ENCODE results near the gene NKPD1. TPM values are rescaled to one million over a fixed set of nuclear protein-coding genes. Genes with fewer than 3 reads are reported as not detected.

Gene NKPD1
- total RNA-seq, 1 experiment from 2014 or later = not detected

DNA sequence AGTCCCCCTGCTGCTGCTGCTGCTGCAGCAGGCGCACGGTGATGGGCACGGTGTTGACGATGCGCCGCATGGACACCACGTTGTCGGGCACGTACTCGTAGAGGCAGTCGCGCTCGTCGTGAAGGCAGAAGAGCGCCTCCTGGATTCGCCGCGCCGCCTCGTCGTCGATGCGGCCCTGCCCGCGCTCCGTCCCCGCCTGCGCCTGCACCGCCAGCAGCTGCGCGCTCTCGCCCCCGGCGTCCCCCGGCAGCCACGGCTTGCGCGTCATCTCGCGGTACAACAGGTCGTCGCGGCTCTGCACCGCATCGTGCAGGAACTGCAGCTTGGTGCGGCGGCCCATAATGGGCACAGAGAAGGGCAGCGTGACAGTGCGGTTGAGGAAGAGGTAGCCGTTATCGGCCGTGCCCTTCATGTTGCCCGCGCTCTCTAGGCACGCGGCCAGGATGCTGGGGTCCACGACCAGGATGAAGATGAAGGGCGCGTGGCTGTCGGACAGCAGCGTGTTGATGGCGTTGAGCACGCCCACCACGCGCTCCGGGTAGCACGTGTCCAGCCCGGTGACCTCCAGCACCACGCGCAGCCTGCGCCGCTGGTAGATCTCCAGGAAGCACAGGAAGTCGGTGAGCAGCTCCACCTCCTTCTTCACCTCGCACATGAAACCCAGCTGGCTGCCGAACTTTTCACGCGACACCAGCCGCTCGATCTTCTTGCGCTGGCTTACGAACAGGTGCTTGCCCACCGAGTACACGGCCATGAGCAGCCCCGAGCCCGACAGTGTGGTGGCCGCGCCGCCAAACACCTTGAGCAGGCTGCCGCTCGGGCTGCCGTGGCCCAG is 8.1 kb downstream of the NKPD1 start:
- peaks cover 5% of the 10 kb centered on the region; the same call in 1 of the 2 replicates for H3K27me3 ChIP-seq
- DNase-seq = no peak
- H3K4me3 ChIP-seq = no peak overlapping the region
- no peak overlapping the region for H3K27ac ChIP-seq
- H3K9me3 ChIP-seq (replicated peaks) = no peaks in the 10 kb centered on the region
- no peaks in the 10 kb centered on the region for H3K36me3 ChIP-seq
- no peaks in the 10 kb centered on the region for H3K4me1 ChIP-seq

- Histone ChIP-seq H3K4me3 (no peak overlapping the region), H3K27ac (no peak overlapping the region), H3K27me3 (peaks cover 2% of the 10 kb centered on the region; the same call in 1 of the 2 replicates)
Observed at GRCh38 chr19:45151821-45152503, 8.8 kb downstream of the NKPD1 start.

DNA sequence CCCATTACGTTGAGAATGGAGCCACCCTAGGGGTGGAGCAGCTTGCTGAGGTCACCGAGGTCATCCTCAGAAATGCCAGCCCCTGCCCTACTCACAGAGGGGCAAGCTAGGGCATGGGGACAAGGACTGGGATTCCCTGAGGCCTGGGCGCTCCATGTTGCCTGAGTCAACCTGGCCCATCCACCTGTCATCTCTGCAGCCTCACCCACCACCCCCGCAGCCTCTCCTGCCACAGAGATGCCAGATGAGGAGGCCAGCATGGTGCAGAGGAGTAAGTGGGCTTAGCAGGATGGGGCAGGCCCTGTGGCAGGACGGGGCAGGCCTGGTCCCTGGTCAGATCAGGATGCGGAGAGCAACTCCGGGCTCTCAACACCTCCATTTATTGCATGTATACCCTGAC is 9.5 kb downstream of the NKPD1 start:
- no peaks in the 10 kb centered on the region; the same call in 1 of the 2 replicates for H3K27me3 ChIP-seq

More at GRCh38 chr19:45151821-45152503, 8.8 kb downstream of the NKPD1 start:
- Histone ChIP-seq H3K9me3 (replicated peaks) (no peaks in the 10 kb centered on the region), H3K36me3 (no peaks in the 10 kb centered on the region), H3K4me1 (no peaks in the 10 kb centered on the region)
- DNase-seq = no peak

DNA sequence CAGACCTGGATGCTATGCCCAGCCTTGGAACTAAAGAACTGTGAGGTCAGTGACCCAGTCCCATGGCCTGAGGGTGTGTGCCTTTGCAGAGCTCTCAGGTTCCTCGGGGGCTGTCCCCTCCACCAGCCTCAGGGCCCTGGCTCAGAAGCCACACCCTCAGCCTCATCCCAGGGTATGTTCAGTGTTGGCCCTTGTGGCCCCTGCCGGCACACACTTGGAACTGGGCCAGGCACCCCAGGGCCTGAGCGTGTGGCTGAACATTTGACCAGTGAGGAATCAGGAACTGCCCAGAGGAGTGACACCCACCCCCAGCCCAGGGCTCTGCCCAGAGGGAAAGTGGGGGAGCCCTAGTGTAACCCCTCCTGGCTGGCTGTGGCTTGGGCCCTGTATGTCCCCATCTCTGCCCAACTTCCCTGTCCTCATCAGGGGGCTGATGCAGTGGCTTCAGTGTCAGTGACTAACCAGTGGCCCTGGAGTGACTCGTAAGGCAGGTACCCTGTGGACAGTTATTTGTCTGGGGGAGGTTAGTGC is 10.0 kb downstream of the NKPD1 start:
- Histone ChIP-seq H3K4me1 (no peaks in the 10 kb centered on the region), H3K27me3 (no peaks in the 10 kb centered on the region), H3K4me3 (no peak overlapping the region), H3K36me3 (no peaks in the 10 kb centered on the region), H3K27ac (no peak overlapping the region), H3K9me3 (replicated peaks) (no peaks in the 10 kb centered on the region)
- no peak for DNase-seq

More for the DNA sequence above, 9.5 kb downstream of the NKPD1 start:
- H3K4me1 ChIP-seq = no peaks in the 10 kb centered on the region
- no peak overlapping the region for H3K4me3 ChIP-seq
- H3K36me3 ChIP-seq = no peaks in the 10 kb centered on the region
- H3K9me3 ChIP-seq (replicated peaks) = no peaks in the 10 kb centered on the region
- H3K27ac ChIP-seq = no peak overlapping the region
- no peak for DNase-seq

GRCh38 chr19:45150180-45150579 is 10.6 kb downstream of the NKPD1 start:
- Histone ChIP-seq H3K36me3 (no peaks in the 10 kb centered on the region), H3K4me3 (no peak overlapping the region), H3K4me1 (no peaks in the 10 kb centered on the region), H3K27ac (no peak overlapping the region), H3K9me3 (replicated peaks) (no peaks in the 10 kb centered on the region), H3K27me3 (no peaks in the 10 kb centered on the region)
- DNase-seq = no peak

DNA sequence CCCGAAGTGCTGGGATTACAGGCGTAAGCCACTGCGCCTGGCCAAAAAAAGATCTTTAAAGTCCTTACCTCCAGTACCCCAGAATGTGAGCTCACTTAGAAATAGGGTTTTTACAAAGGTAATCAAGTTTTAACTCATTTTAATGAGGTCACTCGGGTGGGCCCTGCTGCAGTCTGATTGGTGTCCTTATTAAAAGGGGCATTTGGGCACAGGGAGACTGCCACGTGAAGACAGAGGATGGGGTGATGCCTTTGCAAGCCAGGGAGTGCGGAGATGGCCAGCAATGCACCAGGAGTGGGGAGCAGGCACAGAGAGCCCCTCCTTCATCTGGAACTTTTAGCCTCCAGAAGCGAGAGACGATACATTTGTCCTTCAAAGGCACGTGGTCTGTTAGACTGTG is 11.7 kb downstream of the NKPD1 start:
- DNase-seq = no peak
- Histone ChIP-seq H3K4me1 (no peaks in the 10 kb centered on the region), H3K27ac (no peak overlapping the region), H3K36me3 (no peaks in the 10 kb centered on the region), H3K9me3 (replicated peaks) (no peaks in the 10 kb centered on the region), H3K4me3 (no peak overlapping the region), H3K27me3 (no peaks in the 10 kb centered on the region)

- Histone ChIP-seq H3K36me3 (no peaks in the 10 kb centered on the region), H3K4me3 (no peak overlapping the region), H3K9me3 (replicated peaks) (no peaks in the 10 kb centered on the region), H3K27ac (no peak overlapping the region), H3K27me3 (no peaks in the 10 kb centered on the region), H3K4me1 (no peaks in the 10 kb centered on the region)
- DNase-seq = no peak
Observed at GRCh38 chr19:45147835-45148676, 12.7 kb downstream of the NKPD1 start.

DNA sequence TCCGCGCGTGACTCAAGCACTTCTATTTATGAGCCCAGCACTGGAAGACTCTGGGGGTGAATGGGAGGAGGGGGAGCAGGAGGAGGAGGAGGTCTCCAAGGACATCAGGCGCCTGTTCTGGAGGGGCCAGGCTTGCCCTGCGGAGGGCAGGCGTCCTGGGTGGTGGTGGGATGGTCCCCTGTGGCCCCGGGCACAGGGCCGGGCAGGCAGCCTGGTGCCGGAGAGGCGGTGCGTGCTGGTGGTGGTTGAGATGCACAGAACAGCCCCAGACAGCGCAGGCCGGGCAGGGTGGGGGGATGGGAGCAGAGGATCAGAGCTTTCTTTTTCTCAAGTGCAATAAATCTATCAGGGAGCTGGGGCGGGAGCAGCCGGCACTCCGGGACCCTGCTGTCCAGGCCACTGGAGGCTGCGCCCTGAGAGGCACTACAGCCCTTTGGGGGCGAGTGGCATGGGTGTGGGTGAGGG is 14.0 kb downstream of the NKPD1 start:
- no peaks in the 10 kb centered on the region for H3K4me1 ChIP-seq
- no peak for DNase-seq
- H3K27ac ChIP-seq = no peak overlapping the region
- no peaks in the 10 kb centered on the region for H3K9me3 ChIP-seq (replicated peaks)
- no peaks in the 10 kb centered on the region for H3K27me3 ChIP-seq
- H3K36me3 ChIP-seq = no peaks in the 10 kb centered on the region
- no peak overlapping the region for H3K4me3 ChIP-seq

DNA sequence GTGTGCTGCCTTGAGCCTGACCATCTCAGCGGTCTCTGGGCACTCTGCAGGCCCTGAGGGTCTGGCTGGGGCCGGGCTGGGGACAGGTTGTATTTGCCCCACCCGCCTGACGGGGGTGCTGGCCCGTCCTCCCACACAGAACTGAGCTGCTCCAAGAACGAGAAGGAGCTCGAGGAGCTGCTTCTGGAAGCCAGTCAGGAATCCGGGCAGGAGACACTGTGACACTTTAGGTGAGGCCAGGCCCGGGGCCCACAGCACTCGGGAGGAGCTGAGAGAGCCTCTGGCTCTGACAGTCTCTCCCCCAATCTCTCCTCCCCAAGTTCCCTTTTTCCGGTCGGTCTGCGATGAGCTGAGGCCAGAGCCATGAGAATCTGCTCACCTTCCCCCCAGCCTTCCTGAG is 14.5 kb downstream of the NKPD1 start:
- Histone ChIP-seq H3K27ac (no peak overlapping the region), H3K36me3 (no peaks in the 10 kb centered on the region), H3K4me1 (no peaks in the 10 kb centered on the region), H3K27me3 (no peaks in the 10 kb centered on the region), H3K9me3 (replicated peaks) (no peaks in the 10 kb centered on the region), H3K4me3 (no peak overlapping the region)
- DNase-seq = no peak

DNA sequence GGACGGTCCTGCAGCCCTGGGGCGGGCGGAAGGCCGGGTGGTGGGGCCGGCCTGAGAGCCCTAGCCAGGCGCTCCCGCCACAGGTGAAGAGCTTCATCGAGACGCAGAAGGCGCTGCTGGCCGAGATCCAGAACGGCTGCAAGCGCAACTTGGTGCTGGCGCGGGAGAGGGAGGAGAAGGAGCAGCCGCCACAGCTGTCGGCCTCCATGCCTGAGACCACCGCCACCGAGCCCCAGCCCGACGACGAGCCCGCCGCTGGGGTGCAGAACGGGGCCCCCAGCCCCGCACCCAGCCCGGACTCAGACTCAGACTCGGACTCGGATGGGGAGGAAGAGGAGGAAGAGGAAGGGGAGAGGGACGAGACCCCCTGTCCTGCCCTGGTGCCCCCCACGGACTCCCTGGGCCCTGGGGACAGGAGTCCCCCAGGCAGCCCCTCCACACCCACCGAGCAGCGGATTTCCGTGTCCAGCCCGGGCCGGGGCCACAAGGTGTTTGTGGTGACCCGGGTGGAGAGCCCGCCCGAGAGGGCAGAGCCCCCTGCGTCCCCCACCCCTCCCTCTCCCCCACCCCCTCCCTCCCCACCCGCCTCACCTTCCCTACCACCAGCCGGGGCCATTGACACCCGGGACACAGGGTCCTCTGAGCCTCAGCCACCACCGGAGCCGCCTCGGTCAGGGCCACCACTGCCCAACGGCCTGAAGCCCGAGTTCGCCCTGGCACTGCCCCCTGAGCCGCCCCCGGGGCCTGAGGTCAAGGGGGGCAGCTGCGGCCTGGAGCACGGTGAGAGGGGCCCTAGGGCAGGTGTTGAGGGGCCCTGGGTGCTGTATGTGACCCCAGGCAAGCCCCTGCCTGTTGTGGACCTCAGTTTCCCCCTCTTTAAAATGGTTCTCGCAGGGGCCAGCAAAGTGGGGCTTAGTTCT is 15.3 kb downstream of the NKPD1 start:
- Histone ChIP-seq H3K36me3 (no peaks in the 10 kb centered on the region), H3K27ac (no peak overlapping the region), H3K4me1 (no peaks in the 10 kb centered on the region), H3K27me3 (no peaks in the 10 kb centered on the region), H3K4me3 (no peak overlapping the region), H3K9me3 (replicated peaks) (no peaks in the 10 kb centered on the region)
- DNase-seq = no peak

DNA sequence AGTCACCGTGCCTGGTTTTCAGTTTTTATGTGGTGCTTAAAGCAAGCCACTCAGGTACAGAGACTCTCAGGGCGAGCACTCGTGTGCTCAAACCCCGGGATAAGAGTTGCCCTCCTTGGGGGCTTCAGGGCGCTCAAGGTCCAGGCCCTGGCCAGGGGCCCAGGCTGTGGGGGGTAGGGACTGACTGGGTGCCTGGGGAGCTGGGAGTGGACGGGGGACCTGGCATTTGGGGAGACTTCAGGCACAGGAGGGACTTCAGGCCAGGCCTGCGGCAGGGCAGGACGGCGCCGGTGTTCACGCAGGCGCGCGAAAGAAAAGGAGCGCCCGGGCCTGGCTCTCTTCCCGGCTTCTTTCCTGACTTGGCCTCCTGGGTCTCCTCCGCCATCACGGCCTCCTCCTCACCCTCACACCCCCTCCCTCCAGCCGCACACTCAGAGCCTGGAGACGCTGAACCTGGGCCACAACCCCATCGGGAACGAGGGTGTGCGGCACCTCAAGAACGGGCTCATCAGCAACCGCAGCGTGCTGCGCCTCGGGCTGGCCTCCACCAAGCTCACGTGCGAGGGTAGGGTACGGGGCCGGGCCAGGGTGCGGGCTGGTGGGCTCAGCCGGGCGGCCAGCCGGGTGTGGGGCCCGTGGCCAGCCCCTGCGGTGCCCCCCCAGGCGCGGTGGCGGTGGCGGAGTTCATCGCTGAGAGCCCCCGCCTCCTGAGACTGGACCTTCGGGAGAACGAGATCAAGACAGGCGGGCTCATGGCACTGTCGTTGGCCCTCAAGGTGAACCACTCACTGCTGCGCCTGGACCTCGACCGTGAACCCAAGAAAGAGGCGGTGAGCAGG is 16.1 kb downstream of the NKPD1 start:
- no peak for DNase-seq
- H3K9me3 ChIP-seq (replicated peaks) = no peaks in the 10 kb centered on the region
- no peaks in the 10 kb centered on the region for H3K36me3 ChIP-seq
- no peak overlapping the region for H3K4me3 ChIP-seq
- H3K27me3 ChIP-seq = no peaks in the 10 kb centered on the region
- no peak overlapping the region for H3K27ac ChIP-seq
- H3K4me1 ChIP-seq = no peaks in the 10 kb centered on the region

- no peaks in the 10 kb centered on the region for H3K36me3 ChIP-seq
- no peaks in the 10 kb centered on the region for H3K27me3 ChIP-seq
Observed at GRCh38 chr19:45142726-45143110, 18.1 kb downstream of the NKPD1 start.

More at GRCh38 chr19:45142726-45143110, 18.1 kb downstream of the NKPD1 start:
- no peak for DNase-seq
- Histone ChIP-seq H3K4me3 (no peak overlapping the region), H3K27ac (no peak overlapping the region), H3K9me3 (replicated peaks) (no peaks in the 10 kb centered on the region), H3K4me1 (peaks cover 5% of the 10 kb centered on the region)

All from SJCRH30 (cell line).